HG03196 (cell line): Measurements from ENCODE around the gene NUP210.
"Not testable (repeated sequence)": the region's sequence is repeated elsewhere in the genome, so short reads cannot be mapped to it uniquely, and the experiment has no call there.

ENCODE experiments used
- ATAC-seq: cut with Tn5 transposase; IDR thresholded peaks from one replicate; pipeline ENCODE4 v1.9.1; 2021; ENCODE audit not compliant: unreplicated experiment

Gene NUP210

GRCh38 chr3:13420045-13420830 is at the start of gene NUP210:
Gene NUP210, minus strand, starts transcription at chr3:13420322. Its CDS starts 96 bp downstream, at chr3:13420226.
- ATAC-seq = peak; percentile 52

- ATAC-seq = no peak
Observed at GRCh38 chr3:13466781-13467180, 46.7 kb upstream of the NUP210 start.

- no peak for ATAC-seq
Observed at GRCh38 chr3:13465236-13465873, 45.2 kb upstream of the NUP210 start.

GRCh38 chr3:13463618-13464400 is 43.7 kb upstream of the NUP210 start:
- no peak for ATAC-seq

- no peak for ATAC-seq
Observed at GRCh38 chr3:13462822-13463221, 42.7 kb upstream of the NUP210 start.

GRCh38 chr3:13462125-13462629 is 42.1 kb upstream of the NUP210 start:
- no peak for ATAC-seq

- ATAC-seq = no peak
Observed at GRCh38 chr3:13461169-13462124, 41.3 kb upstream of the NUP210 start.

- ATAC-seq = no peak
Observed at GRCh38 chr3:13460341-13460736, 40.2 kb upstream of the NUP210 start.

- no peak for ATAC-seq
Observed at GRCh38 chr3:13459605-13460340, 39.7 kb upstream of the NUP210 start.

- no peak for ATAC-seq
Observed at GRCh38 chr3:13457593-13457992, 37.5 kb upstream of the NUP210 start.

- no peak for ATAC-seq
Observed at GRCh38 chr3:13455644-13456043, 35.5 kb upstream of the NUP210 start.

GRCh38 chr3:13452490-13453335 is 32.6 kb upstream of the NUP210 start:
- ATAC-seq = peak; percentile 22

GRCh38 chr3:13451301-13451673 is 31.2 kb upstream of the NUP210 start:
- ATAC-seq = peak; percentile 4

- not testable (repeated sequence) for ATAC-seq
Observed at GRCh38 chr3:13442882-13443281, 22.8 kb upstream of the NUP210 start.

GRCh38 chr3:13440204-13440817 is 20.2 kb upstream of the NUP210 start:
- no peak for ATAC-seq

GRCh38 chr3:13436213-13436612 is 16.1 kb upstream of the NUP210 start:
- ATAC-seq = not testable (repeated sequence)

GRCh38 chr3:13433912-13434311 is 13.8 kb upstream of the NUP210 start:
- no peak for ATAC-seq

- no peak for ATAC-seq
Observed at GRCh38 chr3:13432093-13432492, 12.0 kb upstream of the NUP210 start.
